Endometrial microvascular endothelial cells (primary cell): ENCODE results near the gene CHIT1. TPM values are rescaled to one million over a fixed set of nuclear protein-coding genes. Genes with fewer than 3 reads are reported as not detected.

Experiments used
- in situ Hi-C: cut with HindIII; loops from 2 replicates; pipeline ENCODE4 v1.10.0; 2017; ENCODE audit warnings: low sequenced_read_pairs, low pct_unique_long_range_greater_than_20kb; ENCODE audit errors: inconsistent ontology term
- total RNA-seq: library from RNA; depleted of rRNA; stranded (reverse); fragments of >200 nt; gene quantifications from one replicate; pipeline ENCODE4 v1.2.3, GENCODE V29; 2015; ENCODE audit errors: inconsistent ontology term

CHIT1 gene
- total RNA-seq, 1 donor from 2014 or later, result not detected

- in situ Hi-C loops, result no loop called here
These were observed 48.7 kb downstream of the CHIT1 start for GRCh38 chr1:203180611-203181330.

GRCh38 chr1:203179667-203180005 is 49.8 kb downstream of the CHIT1 start:
- in situ Hi-C loops, result no loop called here

DNA sequence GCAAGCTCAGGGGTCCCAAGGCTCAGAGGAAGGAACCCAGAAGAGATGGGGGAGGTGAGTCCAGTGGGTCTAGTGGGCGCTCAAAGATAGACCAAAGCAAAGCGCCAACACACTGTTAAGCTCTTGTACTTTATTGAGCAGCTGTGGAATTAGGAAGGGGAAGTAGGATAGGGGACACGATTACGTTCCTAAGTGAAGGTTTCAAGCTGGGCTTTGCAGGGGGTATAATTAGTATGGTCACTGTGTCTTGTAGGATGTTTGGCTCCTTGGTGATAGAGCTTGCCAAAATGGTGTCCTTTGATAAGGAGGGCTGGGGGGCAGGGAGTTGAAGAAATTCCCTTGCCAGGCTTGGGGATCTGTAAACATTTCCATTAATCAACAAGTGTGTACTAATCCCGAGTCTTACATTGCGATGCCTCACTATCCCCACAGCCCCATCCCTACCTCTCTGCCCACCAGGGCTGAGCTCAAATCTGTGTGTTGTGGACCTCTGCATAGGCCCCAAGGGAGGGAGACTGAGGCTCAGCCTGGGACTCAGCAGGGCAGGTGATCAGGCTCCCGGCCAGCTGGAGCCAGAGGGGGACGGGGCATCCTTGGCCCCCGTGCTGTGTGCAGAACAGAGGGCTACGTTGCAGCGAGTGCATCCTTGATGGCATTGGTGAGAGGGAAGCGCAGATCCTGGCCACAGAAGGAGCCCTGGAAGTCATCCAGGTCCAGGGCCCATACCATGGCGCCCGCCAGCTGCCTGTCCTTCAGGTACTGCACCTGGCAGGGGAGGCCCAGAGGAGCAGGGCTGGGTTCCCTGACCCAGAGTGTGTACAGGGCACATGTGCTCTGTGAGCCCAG is 50.4 kb downstream of the CHIT1 start:
- in situ Hi-C loops, result no loop called here

GRCh38 chr1:203178083-203178482 is 51.4 kb downstream of the CHIT1 start:
- in situ Hi-C loops, result no loop called here

DNA sequence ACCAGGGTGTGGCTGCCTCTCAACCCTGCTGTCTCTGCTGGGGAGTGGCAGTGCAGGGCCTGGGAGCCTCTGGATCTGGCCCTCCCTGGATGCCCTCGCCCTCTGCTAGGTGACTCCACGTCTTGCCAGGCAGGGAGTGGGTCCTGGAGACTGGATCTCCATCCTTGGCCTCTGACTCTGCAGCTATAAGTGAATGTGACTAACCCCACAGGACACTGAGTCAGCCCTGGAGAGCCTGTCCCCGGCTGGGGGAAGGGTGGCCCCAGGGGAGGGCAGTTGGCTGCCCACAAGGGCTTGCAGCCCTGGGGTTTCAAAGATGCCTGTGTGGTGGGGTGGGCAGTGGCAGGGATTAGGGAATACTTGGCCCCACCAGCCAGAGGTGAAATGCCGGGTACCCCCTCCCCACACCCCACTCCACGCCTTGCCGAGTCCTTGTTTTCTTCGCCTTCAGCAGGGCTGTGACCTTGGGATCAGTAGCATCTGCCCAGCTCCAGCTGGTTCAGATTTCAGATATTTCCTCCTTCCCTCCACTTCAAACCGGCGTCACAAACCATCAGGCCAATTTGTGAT is 51.9 kb downstream of the CHIT1 start:
- in situ Hi-C loops, result no loop called here

- in situ Hi-C loops, result no loop called here
These were observed 52.5 kb downstream of the CHIT1 start for GRCh38 chr1:203177036-203177405.

- in situ Hi-C loops, result no loop called here
These were observed 53.0 kb downstream of the CHIT1 start for GRCh38 chr1:203176273-203177035.

DNA sequence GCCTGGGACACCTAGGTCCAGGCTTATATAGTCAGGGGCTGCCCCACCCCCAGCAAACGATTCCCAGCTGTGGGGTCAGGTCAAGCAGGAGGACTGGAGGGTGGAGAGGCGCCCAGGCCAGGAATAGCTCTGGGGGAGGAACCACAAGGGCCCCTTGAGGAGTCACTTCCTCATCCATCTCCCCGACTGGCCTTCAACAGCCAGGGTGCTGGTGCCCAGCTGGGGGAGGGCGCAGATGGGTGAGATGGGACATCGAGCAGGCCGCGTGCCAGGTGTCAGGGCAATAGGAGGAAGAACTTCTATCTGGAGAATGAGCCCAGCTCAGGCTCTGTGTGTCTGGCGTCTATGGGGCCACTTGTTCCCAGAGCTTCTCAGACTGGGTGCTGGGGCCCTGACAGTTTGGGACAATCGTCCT is 53.6 kb downstream of the CHIT1 start:
- in situ Hi-C loops, result no loop called here

- in situ Hi-C loops, result no loop called here
These were observed 54.1 kb downstream of the CHIT1 start, which contains the start of gene MYBPH for GRCh38 chr1:203175237-203175826. Gene MYBPH, minus strand, starts transcription at chr1:203175826. Its CDS starts 71 bp downstream, at chr1:203175755.

DNA sequence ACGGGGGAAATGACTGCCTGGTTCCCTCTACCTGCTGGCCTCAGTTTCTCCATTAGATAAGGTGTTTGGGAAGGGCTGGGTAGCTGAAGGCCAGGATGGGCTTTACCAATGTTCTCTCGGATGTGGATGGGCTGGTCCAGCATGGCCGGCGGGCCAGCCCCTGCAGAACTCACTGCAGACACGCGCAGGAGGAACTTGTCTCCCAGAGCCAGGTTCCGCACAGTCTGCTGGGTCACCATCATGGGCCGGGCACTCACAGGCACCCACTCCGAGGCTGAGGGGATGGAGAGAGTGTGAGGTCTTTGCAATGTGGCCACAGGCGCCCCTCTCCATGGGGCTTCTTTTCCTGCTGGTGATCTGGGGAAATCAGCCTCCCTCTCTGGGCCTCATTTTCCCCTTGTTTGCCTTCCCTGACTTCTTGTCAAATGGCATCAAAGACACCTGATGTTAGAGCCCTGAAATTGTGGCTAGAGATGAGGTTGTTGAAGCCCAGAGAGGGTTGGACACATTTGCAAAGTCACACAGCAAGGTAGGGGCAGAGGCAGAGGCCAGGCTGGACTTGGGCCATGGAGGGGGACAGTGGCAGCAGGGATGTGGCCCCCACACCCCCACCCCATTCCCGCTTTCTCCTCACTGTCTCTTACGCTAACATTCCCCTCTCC is 55.0 kb downstream of the CHIT1 start:
- in situ Hi-C loops, result no loop called here

GRCh38 chr1:203173566-203173965 is 55.9 kb downstream of the CHIT1 start:
- in situ Hi-C loops, result no loop called here

GRCh38 chr1:203173011-203173555 is 56.4 kb downstream of the CHIT1 start:
- in situ Hi-C loops, result no loop called here

GRCh38 chr1:203172184-203173010 is 57.1 kb downstream of the CHIT1 start:
- in situ Hi-C loops, result no loop called here

- in situ Hi-C loops, result no loop called here
These were observed 57.9 kb downstream of the CHIT1 start for GRCh38 chr1:203171341-203172183.

DNA sequence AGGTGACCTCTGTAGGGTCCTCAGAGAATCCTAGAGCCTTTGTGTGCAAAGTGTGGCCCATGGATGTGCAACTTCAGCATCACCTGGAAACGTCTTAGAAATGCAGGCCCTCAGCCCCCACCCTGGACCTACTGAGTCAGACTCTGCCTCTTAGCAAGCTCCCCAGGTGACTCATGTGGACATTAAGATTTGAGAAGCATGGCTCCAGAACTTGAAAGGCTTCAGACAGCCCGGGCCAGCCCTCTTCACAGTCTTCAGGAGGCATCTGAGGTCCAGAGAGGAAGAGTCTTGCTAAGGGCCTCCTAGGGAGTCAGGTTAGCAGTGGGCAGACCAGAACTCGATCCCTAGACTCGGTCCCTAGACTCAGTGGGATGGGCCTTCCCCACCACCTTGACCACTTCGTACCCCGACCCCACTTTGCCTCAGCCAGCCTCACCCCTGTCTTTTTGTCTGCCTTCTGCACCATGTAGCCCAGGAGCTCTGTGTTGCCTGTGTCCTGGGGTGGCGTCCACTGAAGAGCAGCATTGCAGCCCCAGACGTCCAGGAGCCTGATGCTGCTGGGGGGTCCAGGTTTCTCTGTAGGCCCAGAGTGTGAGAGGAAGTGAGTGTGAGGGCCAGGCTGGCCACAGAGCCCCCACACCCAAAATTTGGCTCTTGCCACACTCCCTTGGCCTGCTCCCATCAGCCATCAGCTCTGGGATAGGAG is 58.7 kb downstream of the CHIT1 start:
- in situ Hi-C loops, result no loop called here
